Stimulated activated CD4-positive, alpha-beta T cell treated with anti-CD3 and anti-CD28 coated beads, TNF-alpha, amount 100 ng/mL, for 24 hours (primary cell): ENCODE results near the gene KLHL29.

Experiments used
- DNase-seq, 3 experiments: peaks; one replicate each; pipeline ENCODE4 v3.0.0-alpha.2; 2020; ENCODE audit warnings: low read depth in 3 of 3

The KLHL29 gene

DNA sequence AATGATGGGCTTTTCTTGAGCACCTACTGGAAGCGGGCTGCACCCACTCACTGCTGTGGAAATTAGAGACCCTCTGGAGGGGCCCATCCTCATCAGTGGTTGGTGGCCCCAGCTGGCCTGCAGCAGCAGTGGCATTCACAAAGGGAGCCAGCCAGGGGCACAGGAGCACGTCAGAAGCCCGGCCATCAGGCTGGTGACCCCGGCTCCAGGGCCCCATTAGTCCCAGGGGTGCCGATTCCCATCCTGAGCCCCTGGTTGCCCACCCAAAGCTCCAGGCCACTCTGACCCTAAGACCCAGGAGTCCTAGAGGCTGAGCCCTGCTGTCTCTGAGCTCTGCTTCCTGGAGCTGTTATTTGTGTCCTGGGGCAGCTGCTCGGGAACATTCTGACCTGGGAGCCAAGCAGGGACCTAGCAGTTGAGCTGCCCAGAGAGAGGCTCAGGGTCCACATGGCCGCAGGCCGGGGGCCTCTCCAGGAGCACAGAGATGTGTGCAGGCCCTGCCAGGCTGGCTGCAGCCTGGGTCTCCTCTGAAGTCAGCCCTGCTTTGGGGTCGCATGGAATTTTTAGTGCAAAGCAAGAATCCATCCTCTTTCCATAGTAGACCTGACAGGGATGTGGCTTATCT is 207.2 kb downstream of the KLHL29 start:
- no peak for DNase-seq

DNA sequence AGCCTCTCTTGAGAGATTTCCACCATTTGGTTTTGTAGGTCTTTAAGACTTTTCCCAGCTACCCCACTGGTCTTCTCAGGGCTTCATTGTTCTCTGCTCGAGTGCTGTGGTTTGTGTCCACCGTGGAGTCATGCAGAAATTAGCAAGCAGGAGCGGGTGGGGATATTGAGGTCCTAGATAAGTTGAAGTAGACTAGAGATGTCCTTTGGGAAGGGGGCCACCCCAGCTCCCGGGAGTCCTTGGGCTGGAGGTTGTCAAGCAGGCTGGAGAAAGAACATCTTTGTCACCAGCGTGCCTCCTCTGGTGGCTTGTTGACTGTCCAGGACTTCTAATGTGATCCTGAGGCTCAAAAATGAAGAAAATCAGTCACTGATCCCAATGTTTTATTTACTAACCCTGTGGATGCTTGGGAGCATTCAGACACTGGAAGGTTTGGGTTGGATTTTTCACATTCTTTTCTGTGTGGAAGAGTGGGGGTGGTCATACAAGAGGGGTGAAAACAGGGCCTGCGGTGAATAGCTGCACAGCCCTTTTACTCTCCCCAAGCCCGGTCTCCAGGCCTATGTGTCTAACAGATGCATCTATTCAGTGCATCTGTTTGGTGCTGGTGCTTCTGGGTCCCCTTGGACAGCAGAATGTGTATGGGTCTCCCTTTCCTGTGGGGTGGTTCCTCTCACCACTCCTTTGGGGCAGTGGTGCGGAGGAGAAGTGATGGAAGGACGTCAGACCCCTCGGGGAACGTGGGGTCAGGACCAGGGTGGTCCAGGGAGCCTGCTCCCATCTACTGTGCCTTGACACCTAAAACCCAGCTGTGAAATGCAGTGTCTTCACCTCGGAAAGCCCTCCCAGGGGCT is 208.1 kb downstream of the KLHL29 start:
- no peak for DNase-seq

DNA sequence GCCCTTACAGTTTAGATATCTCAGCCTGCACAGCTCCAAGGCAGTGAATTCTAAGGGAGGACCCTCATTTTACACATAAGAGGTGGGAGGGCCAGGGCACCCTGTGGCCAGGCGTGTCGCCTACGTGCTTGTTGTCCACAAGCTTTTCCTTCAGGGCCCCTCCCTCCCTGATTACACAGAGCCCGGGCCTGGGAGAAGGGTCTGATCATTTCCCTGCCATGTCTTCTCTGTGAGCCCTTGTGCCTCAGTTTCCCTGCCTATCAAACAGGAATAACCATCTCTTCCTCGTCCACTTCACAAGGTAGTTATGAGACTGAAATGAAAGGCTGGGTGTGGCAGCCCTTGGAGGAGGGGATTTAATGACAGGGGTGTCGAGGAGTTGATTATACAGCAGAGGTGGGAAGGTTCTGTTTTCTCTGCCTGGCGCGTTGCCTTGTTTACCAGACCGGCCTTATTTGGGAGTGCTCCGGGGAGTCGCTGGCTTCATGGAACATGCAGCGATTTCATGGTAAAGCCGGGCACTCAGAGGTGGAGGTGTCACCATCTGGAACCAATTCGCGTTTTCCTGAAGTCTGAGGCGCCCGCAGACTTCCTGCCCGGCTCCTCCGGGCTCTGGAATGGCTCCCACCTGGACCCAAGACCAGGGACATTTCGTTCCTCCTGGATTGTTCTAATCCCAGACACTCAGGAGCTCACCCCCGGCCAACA is 208.9 kb downstream of the KLHL29 start:
- no peak for DNase-seq

DNA sequence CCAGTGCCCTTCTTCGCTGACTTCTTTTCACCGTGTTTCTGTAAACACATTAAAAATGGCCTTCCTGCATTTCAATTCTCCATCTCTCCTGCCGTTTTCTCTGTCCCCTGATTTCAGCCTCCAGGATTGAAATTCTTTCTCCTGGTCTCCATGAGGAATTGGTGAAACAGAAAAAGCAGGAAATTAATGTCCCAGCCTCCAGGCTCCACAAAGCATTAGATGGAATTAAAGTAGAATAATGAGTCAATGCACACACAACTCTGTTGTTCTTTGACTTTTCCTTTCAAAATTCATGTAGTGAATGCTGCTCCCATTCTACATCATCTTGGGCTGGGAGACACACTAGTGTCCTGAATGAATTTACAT is 209.5 kb downstream of the KLHL29 start:
- no peak for DNase-seq

DNA sequence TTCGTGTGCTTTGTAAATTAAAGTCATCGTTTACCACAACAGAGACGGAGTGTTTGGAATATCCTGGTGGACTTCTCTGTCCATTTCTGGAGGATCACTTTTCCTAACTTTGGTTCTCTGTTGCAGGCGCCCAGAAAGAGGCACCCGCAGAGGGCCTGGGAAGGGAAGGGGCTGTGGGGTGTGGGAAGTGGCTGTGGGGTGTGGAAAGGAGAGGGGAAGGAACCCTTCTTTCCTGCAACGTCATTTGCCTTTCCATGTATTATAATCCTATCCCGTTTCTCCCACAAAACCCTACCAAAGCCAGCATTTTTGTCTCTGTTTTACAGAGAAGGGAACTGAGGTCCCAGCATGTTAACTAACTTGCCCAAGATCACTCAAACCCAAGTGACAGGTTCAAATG is 210.0 kb downstream of the KLHL29 start:
- DNase-seq: no peak

DNA sequence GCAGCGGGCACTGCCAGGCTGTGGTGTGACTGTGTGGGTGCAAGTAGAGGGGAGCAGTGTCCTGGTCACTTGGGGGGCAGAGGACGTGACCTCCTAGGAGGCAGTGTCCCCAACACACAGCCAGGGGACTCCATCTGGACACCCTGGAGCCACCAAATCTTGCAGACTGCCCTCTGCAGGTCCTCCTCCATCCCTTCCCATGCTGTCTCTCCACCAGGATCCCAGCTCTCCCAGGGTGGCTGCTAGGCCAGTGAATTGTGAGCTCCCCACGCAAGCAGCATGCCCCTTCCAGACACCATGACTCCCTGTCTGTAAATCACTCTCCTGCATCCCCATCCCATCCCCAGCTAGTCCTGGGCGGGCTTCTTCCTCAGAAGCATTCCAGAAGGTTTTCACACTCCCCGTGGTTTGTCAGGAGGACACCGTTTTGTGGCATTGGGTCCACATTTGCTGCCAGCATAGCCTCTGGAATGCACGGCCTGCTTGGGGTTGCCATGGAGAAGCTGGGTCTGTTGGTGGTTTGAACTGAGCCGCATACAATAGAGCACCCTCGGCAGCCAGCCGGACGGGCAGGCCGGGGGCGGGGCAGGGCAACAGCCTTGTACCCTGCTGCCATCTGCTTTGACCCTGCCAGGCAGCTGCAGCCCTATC is 210.7 kb downstream of the KLHL29 start:
- no peak for DNase-seq

DNA sequence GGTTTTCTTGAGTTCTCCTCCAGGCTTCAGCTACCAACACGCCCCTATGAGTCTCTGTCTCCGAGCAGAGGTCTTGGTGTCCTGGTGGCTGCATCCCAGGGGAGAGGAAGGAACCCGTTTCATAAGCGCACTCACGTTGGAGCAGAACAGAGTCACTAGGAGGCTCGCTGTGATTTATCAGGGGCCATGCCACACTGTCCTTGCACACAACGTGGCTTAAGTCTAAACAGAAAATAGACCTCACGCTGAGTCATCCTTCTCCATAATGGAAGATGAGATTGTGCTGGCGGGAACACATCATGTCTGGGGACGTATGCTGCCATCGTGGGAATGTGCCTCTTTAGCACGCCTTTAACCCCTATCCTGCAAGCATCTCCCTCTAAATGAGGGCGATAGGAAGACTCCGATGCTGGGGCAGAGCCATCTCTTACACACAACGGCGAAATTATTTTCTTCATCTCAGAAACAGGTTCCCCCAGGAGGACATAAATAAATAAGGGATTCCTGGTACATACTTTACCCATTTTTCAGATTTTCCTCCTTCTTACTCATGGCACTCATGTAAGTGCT is 211.4 kb downstream of the KLHL29 start:
- no peak for DNase-seq

DNA sequence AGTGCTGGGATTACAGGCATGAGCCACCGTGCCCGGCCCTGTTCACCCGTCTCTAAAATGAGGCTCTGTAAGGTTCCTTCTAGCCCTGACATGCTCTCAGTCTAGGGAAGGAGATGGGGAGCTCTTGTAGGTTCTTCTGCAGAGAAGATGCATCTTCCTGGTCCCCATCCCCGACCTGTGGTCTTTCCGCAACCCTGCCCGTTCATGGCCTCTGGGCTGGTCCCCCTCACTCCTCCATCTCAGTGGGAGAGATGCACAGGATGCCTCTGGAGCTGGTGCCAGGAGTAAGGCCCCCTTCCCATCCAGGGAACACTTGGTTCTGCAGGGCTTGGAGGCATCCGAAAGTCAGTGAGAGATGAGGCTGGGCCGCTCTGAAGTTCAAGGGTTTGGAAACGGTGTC is 212.7 kb downstream of the KLHL29 start:
- DNase-seq: no peak

DNA sequence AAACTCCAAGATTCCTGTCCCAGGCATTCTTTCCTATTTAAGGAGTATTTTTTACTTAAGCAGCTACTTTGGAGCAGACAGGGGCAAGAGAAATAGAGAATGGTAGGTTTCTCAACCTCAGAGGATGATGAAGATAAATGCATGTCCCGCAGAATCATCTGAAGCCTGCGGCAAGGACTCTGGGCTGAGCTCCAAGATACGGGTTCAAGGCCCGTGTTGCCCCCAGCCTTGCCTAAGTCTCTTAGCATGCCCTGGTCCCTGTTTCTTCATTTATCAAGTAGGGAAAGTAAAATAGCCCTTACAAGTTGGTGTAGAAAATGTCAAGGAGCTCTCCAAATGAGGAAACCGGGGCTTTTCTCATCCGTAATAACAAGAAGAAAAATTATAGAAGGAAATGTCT is 214.0 kb downstream of the KLHL29 start:
- DNase-seq: no peak

GRCh38 chr2:23599667-23600066 is 214.7 kb downstream of the KLHL29 start:
- no peak for DNase-seq

DNA sequence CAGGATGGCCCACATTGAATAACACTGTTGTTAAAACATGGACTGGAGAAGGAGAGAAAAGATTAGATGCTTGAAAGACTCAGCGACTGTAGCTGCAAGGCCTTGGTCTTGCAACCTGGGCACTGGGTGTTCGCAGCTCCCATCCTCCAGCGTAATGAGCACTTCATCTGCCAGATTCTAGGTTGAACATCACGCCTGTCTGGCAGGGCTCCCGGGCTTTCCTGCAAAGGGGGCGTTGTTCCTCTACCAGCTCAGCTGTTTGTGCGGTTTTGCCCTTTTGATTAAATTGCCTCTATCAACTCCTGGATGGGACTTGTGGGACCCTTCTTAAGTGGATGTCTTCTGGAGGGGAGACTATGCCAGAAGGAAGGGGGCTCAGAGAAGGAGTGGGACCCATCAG is 215.4 kb downstream of the KLHL29 start:
- no peak for DNase-seq

DNA sequence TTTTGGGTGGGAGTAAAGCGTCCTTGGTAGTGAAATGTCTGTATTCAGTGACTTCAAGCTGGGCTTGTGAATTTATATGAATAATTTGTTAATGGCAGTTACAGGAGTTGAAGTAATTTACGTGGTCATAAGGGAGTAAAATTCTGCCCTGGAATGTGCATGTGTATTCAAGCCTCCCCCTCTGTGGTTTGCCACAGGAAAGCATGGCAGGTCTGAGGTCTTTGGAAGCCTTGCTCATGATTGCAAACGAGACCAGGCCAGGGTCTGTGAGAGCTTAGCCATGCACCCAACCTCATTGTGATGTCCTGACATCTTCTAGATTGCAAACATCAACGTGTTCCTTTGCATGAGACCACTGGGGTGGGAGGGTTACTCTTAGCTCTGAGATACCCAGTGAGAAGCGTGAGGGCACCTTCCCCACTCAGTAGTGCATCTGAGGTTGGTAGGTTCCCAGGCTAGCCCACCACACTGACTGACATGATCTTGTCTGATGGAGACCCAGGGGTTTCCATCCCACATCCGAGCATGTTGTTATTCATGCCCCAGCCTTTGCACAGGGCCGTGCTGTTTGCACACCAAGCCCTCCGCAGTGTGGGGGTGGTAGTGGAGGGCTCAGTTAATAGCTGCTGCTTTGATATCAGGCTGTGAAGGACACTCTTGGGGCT is 216.5 kb downstream of the KLHL29 start:
- DNase-seq: no peak

DNA sequence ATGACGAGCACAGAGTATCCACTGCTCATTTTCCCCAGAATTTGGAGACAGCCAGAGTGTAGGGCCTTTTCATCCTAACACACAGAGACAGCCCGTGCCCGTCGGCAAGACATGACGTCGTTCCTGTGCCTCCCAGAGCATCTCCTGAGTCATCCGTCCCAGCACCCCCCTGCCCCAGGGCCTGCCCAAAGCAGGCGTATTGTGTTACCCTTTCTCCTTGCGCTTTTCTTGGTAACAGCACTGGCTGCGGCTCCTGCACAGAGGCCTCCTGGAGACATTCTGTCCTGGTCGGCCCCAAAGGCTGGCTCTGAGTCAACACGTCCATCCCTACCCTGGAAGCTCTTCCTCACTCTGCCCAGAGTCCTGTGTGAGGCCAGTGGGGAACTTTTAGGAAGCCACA is 217.1 kb downstream of the KLHL29 start:
- DNase-seq: no peak

DNA sequence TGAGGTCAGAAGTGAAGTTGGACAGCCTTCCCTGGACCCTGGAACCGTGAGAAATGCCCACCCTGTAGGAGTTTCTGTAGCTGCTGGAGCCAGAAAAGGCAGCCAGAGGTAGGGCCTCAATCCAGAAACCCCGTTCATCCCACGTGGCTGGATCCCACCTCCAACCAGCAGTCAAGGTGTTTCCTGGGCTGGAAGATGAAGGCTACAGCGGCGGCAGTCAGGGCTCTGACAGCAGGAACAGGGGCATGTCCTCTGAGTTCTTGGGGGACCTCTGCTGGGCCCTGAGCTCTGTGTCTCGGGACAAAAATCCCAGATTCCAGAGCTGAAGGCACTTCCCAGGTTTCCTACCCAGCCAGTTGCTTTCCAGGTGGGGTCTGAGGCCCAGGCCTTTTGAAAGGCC is 218.2 kb downstream of the KLHL29 start:
- no peak for DNase-seq

GRCh38 chr2:23603581-23603980 is 218.6 kb downstream of the KLHL29 start:
- DNase-seq: no peak

GRCh38 chr2:23604731-23605130 is 219.8 kb downstream of the KLHL29 start:
- DNase-seq: no peak

DNA sequence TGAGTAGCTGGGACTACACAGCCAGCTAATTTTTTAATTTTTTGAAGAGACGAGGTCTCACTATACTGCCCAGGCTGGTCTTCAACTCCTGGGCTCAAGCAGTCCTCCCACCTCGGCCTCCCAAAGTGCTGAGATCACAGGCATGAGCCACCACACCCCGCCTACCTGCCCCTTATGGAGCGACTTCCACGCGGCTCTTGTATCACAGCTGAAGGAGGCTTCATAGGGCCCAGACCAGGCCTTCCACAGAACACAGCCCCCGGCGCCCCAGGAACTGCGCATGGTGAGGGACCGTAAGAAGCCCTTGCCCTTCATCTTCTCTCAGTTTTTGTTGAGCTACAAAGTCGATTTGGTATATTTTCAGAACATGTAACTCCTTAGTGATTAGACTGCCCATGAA is 220.3 kb downstream of the KLHL29 start:
- no peak for DNase-seq

DNA sequence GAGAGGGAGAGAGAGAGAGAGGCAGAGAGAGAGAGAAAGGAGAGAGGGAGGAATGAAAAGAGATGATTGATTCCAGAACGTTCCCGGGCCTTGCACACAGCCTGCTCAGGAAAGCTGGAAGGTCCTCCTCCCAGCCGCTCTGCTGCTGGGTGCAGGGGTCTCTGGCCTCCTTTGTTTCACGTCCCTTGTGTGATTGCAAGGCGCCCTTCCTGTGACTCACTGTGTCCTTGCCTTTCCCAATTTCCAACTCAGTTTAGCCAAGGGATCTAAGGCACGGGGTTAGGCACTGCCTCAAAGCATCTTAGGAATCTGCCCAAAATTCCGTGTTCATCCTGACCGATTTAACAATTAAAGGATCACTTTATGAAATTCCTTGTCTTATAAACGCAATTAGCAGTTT is 221.2 kb downstream of the KLHL29 start:
- DNase-seq: no peak

DNA sequence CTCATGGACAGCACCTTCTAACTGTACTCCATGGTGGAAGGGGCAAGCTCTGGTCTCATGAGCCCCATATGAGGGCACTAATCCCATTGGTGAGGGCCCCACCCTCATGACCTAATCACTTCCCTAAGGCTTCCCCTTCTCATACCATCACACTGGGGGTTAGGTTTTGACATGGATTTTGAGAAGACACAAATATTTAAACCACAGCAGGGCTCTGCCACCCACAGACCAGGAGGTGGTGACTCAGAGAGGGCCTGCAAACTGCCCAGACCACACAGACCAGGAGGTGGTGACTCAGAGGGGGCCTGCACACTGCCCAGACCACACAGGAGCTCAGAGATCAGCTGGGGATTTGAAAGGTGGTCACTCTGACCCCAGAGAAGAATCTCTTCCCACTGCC is 222.0 kb downstream of the KLHL29 start:
- no peak for DNase-seq

GRCh38 chr2:23607925-23608324 is 222.9 kb downstream of the KLHL29 start:
- DNase-seq: no peak

GRCh38 chr2:23609254-23609653 is 224.3 kb downstream of the KLHL29 start:
- DNase-seq: no peak

GRCh38 chr2:23611839-23612238 is 226.9 kb downstream of the KLHL29 start:
- DNase-seq: no peak
